Stimulated activated CD4-positive, alpha-beta T cell treated with anti-CD3 and anti-CD28 coated beads, Interleukin-15, amount 100 ng/mL, for 24 hours (primary cell): Measurements from ENCODE around the gene TIMM8B.
"Not testable (repeated sequence)": the region's sequence is repeated elsewhere in the genome, so short reads cannot be mapped to it uniquely, and the experiment has no call there.

ENCODE experiments used
- DNase-seq: peaks from one replicate; pipeline ENCODE4 v3.0.0-alpha.2; 2020

The TIMM8B gene

DNA sequence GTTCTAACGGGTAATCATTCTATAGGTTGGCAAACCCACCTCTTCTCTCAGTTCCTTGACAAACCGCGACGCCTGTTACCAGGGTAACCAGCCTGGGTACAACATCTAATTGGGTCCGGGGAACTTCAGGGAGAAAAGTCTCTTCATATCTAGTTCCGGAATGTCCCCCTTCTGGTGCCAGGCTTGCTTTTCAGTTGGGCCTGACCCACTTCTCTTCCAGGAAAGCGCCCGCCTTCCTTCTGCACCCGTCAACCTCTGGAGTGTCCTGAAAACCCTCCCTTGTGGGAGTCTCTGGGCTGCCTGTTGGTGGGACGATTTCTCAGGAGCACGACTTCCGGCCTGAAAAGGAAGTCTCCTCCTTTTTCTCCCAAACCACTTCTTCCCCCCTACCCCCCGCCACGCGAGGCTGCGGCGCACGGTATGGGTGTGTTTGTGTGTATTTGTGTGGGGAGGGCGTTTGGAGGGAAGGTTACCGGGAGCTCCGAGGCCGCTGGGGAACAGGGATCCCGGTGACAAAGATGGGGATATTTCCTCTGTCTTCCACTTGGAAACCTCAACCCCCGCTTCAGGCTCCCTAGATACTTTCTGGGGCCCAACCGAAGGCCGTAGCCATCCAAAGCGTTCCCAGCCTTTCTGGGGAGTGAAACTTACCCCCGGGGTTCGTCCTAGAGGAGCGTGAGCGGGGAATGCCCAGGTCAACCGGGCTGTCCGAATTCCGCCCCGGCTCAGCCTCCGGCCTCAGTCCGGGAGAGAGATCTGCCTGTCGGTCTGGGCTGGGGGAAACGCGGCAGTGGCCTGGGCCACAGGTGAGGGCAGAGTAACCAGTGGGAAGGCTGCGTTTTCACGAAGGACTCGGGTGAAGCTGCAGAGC is 12.4 kb downstream of the TIMM8B start, which contains the start of the genes NKAPD1 and PIH1D2:
Gene NKAPD1 (plus strand): TSS at position 359 of the 871 bp plus-strand sequence. CDS start 1,276 bp downstream, outside the sequence.
Gene PIH1D2 (minus strand): TSS at position 77 of the 871 bp plus-strand sequence. CDS start 843 bp downstream, outside the sequence.
- peak; percentile 83 for DNase-seq

DNA sequence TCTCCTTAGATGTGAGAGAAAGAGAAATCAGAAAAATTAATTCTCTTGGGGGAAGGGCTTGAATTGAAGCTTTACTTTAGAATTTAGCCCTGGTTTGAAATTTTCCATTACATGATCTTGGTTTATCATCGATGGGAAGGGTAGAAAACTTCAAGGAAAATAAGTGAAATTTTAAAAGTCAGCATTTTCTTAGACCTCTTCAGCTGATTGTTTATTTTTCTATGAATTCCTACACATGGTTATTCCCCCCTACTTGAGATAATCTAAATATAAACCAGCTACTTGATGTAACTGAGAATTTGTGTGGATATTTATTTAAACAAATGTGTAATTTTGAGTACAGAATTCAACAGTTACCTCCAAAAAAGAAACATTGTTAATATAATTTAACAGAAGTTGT is 23.6 kb downstream of the TIMM8B start:
- no peak for DNase-seq

DNA sequence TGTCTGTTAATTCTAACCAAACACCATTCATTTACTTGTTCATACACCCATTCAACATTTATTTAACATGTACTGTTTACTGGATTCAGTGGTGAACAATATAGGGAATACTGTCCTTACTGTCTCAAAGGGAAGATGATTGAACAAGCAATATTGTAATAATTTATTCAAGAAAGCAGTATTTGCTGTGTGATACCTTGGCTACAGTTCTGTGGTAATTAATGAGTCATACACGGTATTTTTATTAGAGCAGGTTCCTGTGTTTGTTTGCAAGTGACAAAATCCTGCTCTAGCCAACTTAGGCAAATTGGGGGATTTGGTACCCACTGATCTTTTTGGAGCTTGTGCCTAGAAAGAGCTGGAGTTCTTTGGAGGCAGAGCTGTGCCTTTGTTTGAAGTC is 28.5 kb downstream of the TIMM8B start:
- no peak for DNase-seq

DNA sequence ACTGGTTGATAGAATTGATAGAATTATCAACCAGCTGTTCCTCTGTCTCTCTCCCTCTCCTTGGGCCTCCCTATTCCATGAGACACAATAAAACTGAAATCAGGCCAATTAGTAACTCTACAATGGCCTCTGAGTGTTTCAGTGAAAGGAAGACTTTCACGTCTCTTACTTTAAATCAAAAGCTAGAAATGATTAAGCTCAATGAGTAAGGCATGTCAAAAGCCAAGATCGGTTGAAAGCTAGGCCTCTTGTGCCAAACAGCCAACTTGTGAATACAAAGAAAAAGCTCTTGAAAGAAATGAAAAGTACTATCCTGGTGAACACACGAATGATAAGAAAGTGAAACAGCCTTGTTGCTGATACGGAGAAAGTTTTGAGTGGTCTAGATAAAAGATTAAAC is 29.4 kb downstream of the TIMM8B start:
- no peak for DNase-seq

DNA sequence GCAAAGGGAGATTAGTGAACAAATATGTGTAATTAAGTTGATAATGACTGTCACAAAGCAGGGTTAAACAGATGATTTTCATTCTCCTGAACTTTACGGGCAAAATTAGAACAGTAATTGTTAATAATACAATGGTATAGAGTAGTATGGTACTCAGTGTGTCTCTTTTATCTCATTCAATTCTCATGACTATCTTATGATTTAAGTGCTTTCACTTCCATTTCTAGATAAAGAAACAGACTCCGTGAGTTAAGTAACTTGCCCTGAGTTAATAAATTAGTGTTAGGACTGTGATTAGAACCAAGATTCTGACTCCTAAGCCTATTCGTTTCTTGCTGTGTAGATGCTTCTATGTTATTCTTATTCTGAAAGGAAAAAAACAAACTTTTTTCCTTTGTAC is 34.8 kb downstream of the TIMM8B start:
- DNase-seq = no peak

DNA sequence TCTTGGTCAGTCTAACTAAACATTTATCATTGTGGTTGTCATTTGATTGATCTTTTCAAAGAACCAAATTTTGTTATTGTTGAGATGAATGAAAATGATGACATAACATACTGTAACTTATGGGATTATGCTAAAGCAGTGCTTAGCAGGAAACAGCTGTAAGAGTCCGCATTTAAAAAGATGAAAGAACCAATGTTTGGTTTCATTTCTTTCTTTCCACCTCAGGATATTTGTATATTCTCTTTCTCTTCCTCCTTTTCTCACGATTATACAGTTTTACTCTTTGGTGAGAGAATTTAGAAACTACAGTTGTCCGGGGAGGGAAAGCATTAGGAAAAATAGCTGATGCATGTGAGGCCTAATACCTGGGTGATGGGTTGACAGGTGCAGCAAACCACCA is 35.8 kb downstream of the TIMM8B start:
- no peak for DNase-seq

DNA sequence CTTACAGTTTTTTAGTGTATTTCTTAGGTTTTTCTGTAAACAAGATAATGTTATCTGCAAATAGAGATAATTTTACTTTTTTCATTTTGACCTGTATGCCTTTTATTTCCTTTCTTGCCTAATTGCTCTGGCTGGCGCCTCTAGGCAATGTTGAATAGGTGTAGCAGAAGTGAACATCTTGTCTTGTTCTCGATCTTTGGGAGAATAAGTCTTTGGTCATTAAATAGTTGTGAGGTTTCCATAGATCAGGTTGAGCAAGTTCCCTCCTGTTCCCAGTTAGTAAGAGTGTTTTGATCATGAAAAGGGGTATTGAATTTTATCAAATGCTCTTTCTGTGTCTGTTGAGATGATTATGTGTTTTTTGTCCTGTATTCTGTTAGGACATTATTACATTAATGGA is 36.8 kb downstream of the TIMM8B start:
- DNase-seq = no peak

DNA sequence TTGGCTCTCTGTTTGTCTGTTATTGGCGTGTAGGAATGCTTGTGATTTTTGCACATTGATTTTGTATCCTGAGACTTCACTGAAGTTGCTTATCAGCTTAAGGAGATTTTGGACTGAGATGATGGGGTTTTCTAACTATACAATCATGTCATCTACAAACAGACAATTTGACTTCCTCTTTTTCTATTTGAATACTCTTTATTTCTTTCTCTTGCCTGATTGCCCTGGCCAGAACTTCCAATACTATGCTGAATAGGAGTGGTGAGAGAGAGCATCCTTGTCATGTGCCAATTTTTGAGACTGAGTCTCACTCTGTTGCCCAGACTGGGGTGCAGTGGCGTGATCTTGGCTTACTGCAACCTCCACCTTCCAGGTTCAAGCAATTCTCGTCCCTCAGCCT is 38.3 kb downstream of the TIMM8B start:
- not testable (repeated sequence) for DNase-seq

DNA sequence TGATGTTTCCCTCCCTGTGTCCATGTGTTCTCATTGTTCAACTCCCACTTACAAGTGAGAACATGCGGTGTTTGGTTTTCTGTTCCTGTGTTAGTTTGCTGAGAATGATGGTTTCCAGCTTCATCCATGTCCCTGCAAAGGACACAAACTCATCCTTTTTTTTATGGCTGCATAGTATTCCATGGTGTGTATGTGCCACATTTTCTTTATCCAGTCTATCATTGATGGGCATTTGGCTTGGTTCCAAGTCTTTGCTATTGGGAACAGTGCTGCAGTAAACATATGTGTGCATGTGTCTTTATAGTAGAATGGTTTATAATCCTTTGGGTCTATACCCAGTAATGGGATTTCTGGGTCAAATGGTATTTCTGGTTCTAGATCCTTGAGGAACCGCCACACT is 39.9 kb downstream of the TIMM8B start:
- DNase-seq = not testable (repeated sequence)

DNA sequence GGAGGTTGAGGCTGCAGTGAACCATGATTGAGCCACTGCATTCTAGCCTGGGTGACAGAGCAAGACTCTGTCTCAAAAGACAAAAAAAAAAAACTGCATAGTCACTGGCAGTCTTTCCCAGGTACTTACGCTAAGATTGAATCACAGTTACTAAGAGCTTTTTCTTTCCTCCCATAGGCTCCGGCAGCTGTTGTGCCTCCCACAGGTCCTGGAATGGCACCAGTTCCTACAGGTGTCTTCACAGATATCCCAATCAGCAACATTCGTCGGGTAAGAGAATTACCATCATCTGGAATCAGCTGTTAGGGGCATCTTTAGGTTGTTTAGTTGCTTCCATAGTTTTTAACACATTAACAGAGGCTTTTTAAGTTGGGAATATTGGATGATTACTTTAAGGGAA is 41.6 kb downstream of the TIMM8B start:
- no peak for DNase-seq

DNA sequence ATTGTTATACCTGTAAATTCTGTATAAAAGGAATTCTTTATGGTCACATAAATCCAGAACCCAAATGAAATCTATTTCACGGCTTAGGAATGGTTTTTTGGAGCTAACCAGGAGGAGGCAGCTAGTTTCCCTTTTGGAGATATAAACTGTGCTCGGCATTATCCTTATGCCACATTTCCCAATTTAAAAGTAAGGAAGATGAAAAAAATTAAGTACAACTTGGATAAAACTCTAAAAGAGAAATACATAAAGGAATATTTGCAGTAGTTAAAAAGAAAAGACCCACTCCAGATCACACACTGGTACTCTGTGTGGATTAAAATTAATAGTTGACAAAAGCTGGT is 43.6 kb downstream of the TIMM8B start:
- DNase-seq = no peak

DNA sequence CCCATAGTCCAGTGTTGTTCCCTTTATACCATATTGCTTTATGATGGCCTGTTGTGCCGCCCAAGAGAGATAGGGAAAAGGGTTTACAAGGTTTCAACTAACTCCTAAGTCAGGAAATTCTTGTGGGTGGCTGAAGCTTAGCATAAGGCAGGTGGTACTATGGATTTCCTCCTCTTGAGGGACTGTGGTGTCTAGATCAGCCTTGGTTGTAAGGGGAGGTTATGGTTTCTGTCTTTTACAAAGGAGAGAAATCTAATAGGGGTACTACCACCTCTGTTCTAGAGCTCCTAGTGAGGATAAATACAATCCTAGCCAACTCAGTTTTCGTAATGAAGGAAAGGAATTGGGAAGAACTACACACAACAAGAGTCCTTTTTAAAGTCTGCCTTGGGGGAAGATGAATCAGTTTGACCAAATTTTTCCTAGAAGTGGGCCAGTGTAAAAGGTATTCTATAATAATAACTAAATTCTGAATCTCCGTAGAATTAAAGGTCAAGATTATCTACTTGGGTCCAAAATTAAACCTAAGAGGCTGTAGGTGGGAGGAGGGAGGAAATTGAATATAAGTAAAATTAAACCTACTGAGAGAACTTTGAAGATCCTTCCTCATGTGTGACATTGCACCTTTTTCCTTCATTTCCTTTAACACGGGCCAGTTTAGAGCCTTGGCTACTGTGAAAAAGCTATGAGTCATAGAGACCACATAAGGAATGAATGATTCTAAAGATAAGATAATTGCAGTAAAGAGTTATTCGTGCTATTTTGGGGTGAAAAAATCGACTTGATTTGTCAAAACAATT is 44.2 kb downstream of the TIMM8B start:
- no peak for DNase-seq

DNA sequence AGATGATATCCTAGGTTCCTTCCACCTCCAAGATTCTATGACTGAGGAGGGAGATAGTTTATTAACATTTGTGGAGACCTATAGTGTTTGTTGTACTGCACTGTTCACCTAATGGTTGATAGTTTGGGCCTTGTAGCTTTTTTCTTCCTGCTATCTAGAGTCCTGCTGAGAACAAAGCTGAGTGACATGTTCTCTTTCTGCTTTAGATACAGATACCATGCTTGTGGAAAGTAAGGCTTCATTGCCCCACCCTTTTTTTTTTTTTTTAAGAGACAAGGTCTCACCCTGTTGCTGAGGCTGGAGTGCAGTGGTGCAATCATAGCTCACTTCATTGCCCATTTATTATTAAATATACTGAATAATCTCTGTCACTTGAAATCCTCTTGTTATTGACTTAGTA is 49.0 kb downstream of the TIMM8B start:
- no peak for DNase-seq
